CD14-positive monocyte (primary cell): ENCODE results near the gene ALAD. TPM values are rescaled to one million over a fixed set of nuclear protein-coding genes. Genes with fewer than 3 reads are reported as not detected.
A peak's percentile ranks its signal among the peaks of the same experiment; 100 is the strongest.

Experiments
- DNase-seq, 3 donors: peaks; one replicate each; pipeline ENCODE4 v3.0.0-alpha.2; 2011 to 2022
- H2AFZ ChIP-seq: 2 replicates; pipeline ENCODE4 v1.6.0; 2012; ENCODE audit warnings: mild to moderate bottlenecking, low read depth, low read length, inconsistent platforms; ENCODE audit not compliant: insufficient read depth, poor library complexity, severe bottlenecking
- H3K27ac ChIP-seq, 2 donors: 1 replicate in 1 of 2; 2 replicates in 1 of 2; pipeline ENCODE4 v1.5.1; 2012 to 2013; ENCODE audit warnings: low read length in 2 of 2, control low read depth in 1 of 2, inconsistent platforms in 1 of 2, low read depth in 1 of 2, mild to moderate bottlenecking in 1 of 2
- H3K27me3 ChIP-seq, 2 donors: one replicate each; pipeline versions ENCODE4 v1.6.0 to v1.6.1; 2011 to 2013; ENCODE audit warnings: low read length in 2 of 2; ENCODE audit not compliant: control insufficient read depth in 2 of 2, insufficient read depth in 2 of 2
- H3K36me3 ChIP-seq, 2 donors: replicated peaks in 1 of 2; 1 replicate in 1 of 2; 2 replicates in 1 of 2; pipeline versions ENCODE4 v1.5.1 to v1.6.1; 2012 to 2013; ENCODE audit warnings: low read length in 2 of 2, control low read depth in 1 of 2, inconsistent platforms in 1 of 2, mild to moderate bottlenecking in 1 of 2; ENCODE audit not compliant: insufficient read depth in 2 of 2, control insufficient read depth in 1 of 2
- H3K4me1 ChIP-seq, 2 donors: 1 replicate in 1 of 2; 2 replicates in 1 of 2; pipeline versions ENCODE4 v1.5.1 to v1.6.1; 2012 to 2013; ENCODE audit warnings: low read length in 2 of 2, control low read depth in 1 of 2, inconsistent platforms in 1 of 2, mild to moderate bottlenecking in 1 of 2, moderate library complexity in 1 of 2; ENCODE audit not compliant: insufficient read depth in 2 of 2, control insufficient read depth in 1 of 2
- H3K4me2 ChIP-seq: replicated peaks from 2 replicates; pipeline ENCODE3; 2012; ENCODE audit warnings: low read length, moderate library complexity, mild to moderate bottlenecking; ENCODE audit not compliant: poor library complexity, severe bottlenecking; ENCODE audit errors: extremely low read depth
- H3K4me3 ChIP-seq, 3 experiments: fragments of 200-600 bp in 1 of 3; sonication (generic) in 1 of 3; replicated peaks in 1 of 3; 1 replicate in 2 of 3; 2 replicates in 1 of 3; pipeline ENCODE4 v1.5.1; 2011 to 2013; ENCODE audit warnings: low read length in 3 of 3, mild to moderate bottlenecking in 3 of 3, control low read depth in 2 of 3, low read depth in 2 of 3, inconsistent platforms in 1 of 3, moderate library complexity in 1 of 3
- H3K79me2 ChIP-seq: 2 replicates; pipeline ENCODE4 v1.6.0; 2012; ENCODE audit warnings: mild to moderate bottlenecking, control low read depth, inconsistent platforms, low read length, moderate library complexity; ENCODE audit not compliant: insufficient read depth
- H3K9ac ChIP-seq: 2 replicates; pipeline ENCODE4 v1.6.0; 2017; ENCODE audit warnings: low read length, mild to moderate bottlenecking; ENCODE audit not compliant: insufficient read depth, poor library complexity, severe bottlenecking
- H3K9me3 ChIP-seq, 2 donors: replicated peaks in 1 of 2; 1 replicate in 1 of 2; 2 replicates in 1 of 2; pipeline versions ENCODE4 v1.5.1 to v1.6.1; 2012 to 2013; ENCODE audit warnings: low read length in 2 of 2, control low read depth in 1 of 2; ENCODE audit not compliant: control insufficient read depth in 1 of 2, insufficient read depth in 1 of 2
- H4K20me1 ChIP-seq: 2 replicates; pipeline ENCODE4 v1.6.0; 2012; ENCODE audit warnings: mild to moderate bottlenecking, low read length, control low read depth, moderate library complexity; ENCODE audit not compliant: insufficient read depth
- H3K27ac Mint-ChIP-seq, 7 donors: one replicate each; pipeline ENCODE4 v1.8.0; 2020; ENCODE audit warnings: mild to moderate bottlenecking in 7 of 7, mixed read lengths in 7 of 7, moderate library complexity in 6 of 7, inconsistent platforms in 2 of 7
- H3K27me3 Mint-ChIP-seq, 3 donors: one replicate each; pipeline ENCODE4 v1.8.0; 2021 to 2022; ENCODE audit warnings: low read depth in 3 of 3, mild to moderate bottlenecking in 3 of 3, mixed read lengths in 3 of 3, moderate library complexity in 3 of 3, inconsistent platforms in 1 of 3
- H3K36me3 Mint-ChIP-seq, 2 donors: one replicate each; pipeline ENCODE4 v1.8.0; 2020; ENCODE audit warnings: mixed read lengths in 2 of 2, inconsistent platforms in 1 of 2, mild to moderate bottlenecking in 1 of 2
- H3K4me1 Mint-ChIP-seq: one replicate; pipeline ENCODE4 v1.8.0; 2020; ENCODE audit warnings: mild to moderate bottlenecking, mixed read lengths
- H3K4me3 Mint-ChIP-seq, 2 donors: one replicate each; pipeline ENCODE4 v1.8.0; 2020; ENCODE audit warnings: mild to moderate bottlenecking in 2 of 2, mixed read lengths in 2 of 2, moderate library complexity in 1 of 2
- H3K9me3 Mint-ChIP-seq, 7 donors: one replicate each; pipeline ENCODE4 v1.8.0; 2020 to 2022; ENCODE audit warnings: mixed read lengths in 7 of 7, mild to moderate bottlenecking in 6 of 7, moderate library complexity in 6 of 7, inconsistent platforms in 2 of 7
- WGBS: methylation state at CpG from one replicate; pipeline ENCODE4 v1.1.5; 2013; ENCODE audit warnings: missing lambda C conversion rate; ENCODE audit not compliant: insufficient coverage; 5-methylcytosine and 5-hydroxymethylcytosine counted together
- intact Hi-C, 2 donors: fragments of 100-400 bp; cut with micrococcal nuclease; formaldehyde crosslinking; loops; one replicate each; pipeline versions ENCODE4 v1.15.0 to v1.15.1; 2023
- polyA plus RNA-seq, 3 donors: library from polyadenylated mRNA; depleted of rRNA in 1 of 3; unstranded in 2 of 3; stranded (reverse) in 1 of 3; fragments of 300-500 nt in 2 of 3; fragments of >200 nt in 1 of 3; fragmentation: Illumina TruSeq in 2 of 3; gene quantifications; 1 replicate in 2 of 3; 2 replicates in 1 of 3; pipeline ENCODE4 v1.2.3, GENCODE V29; 2012 to 2021
- TF ChIP-seq, protein P1 (sequence below): fragments of 200-600 bp; IDR thresholded peaks from one replicate; pipeline ENCODE4 v1.8.0; 2022; ENCODE audit warnings: antibody characterized with exemption, mild to moderate bottlenecking

ALAD gene
- polyA plus RNA-seq, 3 donors = 17.1 to 24.6 (median 20.9) TPM

DNA sequence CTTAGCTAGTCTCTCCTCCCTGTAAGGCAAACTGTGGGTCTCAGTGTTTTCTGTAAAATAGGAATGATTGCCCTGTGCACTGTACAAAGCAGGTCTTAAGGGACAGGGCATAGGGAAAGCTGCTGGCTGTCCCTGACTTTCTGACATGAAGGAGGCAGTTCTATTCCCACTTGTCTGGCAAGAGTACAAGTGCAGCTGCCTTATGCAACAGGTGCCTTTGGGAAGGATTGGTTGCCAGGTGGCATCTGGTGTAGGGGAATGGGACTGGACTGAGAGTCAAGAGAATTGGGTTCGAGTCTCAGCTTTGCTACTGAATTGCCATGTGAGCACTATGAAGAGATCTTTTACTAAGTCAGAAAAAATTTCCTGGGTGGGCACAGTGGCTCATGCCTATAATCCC, 41.7 kb downstream of the ALAD start:
- 100% methylated on average over 1 of the region's 1 CpG for WGBS
- peaks cover 0 to 2% (median 0%) of the 10 kb centered on the region in 3 donors for H3K27me3 Mint-ChIP-seq
- Histone ChIP-seq H3K79me2 (no peaks in the 10 kb centered on the region), H3K4me2 (no peak overlapping the region), H3K4me3 (no peak overlapping the region), H3K4me1 (no peaks in the 10 kb centered on the region), H3K36me3 (no peaks in the 10 kb centered on the region), H3K9ac (no peak overlapping the region), H4K20me1 (no peaks in the 10 kb centered on the region), H3K27ac (no peak overlapping the region), H3K9me3 (no peaks in the 10 kb centered on the region), H2AFZ (no peak overlapping the region), H3K27me3 (no peaks in the 10 kb centered on the region)
- H3K4me3 Mint-ChIP-seq = no peak overlapping the region
- no peaks in the 10 kb centered on the region for H3K36me3 Mint-ChIP-seq
- no peak overlapping the region for H3K27ac Mint-ChIP-seq
- DNase-seq = no peak
- H3K9me3 Mint-ChIP-seq = no peaks in the 10 kb centered on the region
- no peaks in the 10 kb centered on the region for H3K4me1 Mint-ChIP-seq
- intact Hi-C loops = no loop called here
- TF ChIP-seq, protein P1, sequence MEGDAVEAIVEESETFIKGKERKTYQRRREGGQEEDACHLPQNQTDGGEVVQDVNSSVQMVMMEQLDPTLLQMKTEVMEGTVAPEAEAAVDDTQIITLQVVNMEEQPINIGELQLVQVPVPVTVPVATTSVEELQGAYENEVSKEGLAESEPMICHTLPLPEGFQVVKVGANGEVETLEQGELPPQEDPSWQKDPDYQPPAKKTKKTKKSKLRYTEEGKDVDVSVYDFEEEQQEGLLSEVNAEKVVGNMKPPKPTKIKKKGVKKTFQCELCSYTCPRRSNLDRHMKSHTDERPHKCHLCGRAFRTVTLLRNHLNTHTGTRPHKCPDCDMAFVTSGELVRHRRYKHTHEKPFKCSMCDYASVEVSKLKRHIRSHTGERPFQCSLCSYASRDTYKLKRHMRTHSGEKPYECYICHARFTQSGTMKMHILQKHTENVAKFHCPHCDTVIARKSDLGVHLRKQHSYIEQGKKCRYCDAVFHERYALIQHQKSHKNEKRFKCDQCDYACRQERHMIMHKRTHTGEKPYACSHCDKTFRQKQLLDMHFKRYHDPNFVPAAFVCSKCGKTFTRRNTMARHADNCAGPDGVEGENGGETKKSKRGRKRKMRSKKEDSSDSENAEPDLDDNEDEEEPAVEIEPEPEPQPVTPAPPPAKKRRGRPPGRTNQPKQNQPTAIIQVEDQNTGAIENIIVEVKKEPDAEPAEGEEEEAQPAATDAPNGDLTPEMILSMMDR = no peak

DNA sequence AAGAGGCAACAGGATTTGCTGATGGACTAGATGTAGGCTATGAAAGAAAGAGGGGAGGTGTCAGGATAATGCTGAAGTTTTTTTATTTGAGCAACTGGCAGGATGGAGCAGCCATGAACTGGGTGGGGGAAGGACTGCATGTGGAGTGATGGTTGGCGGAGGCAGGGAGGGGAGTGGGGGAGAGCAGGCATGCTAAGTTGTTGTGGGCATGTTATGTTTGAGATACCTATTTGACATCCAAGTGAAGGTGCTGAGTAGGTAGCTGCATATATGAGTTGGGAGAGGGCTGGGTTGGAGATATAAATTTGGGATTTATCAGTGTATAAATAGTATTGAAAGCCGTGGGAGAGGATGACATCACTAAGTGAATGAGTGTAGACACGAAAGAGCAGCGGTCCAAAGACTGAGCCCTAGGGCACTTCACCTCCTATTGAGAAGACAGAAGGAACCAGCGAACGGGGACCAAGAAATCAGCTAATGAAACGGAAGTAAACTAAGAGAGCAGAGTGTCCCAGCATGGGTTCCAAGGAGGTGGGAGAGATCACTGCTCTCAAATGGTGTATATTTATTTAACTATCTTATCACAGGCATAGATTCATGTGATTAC, 44.3 kb downstream of the ALAD start:
- H3K4me3 Mint-ChIP-seq = no peak overlapping the region

More for the DNA sequence above, 44.3 kb downstream of the ALAD start:
- Mint-ChIP-seq H3K27ac (peak overlapping the region in 1 of 7 donors; percentile 32), H3K4me1 (peaks cover 7% of the 10 kb centered on the region), H3K36me3 (no peaks in the 10 kb centered on the region), H3K9me3 (no peaks in the 10 kb centered on the region), H3K27me3 (peaks cover 0 to 2% (median 2%) of the 10 kb centered on the region in 3 donors)
- Histone ChIP-seq H3K27ac (no peak overlapping the region), H3K4me3 (no peak overlapping the region), H3K27me3 (no peaks in the 10 kb centered on the region), H3K4me2 (no peak overlapping the region), H3K4me1 (no peaks in the 10 kb centered on the region), H3K36me3 (no peaks in the 10 kb centered on the region), H3K9ac (no peak overlapping the region), H3K79me2 (no peaks in the 10 kb centered on the region), H2AFZ (no peak overlapping the region), H4K20me1 (no peaks in the 10 kb centered on the region), H3K9me3 (no peaks in the 10 kb centered on the region)
- WGBS = 94% methylated on average over 4 of the region's 7 CpGs
- no peak for DNase-seq
- TF ChIP-seq, protein P1 = no peak
- intact Hi-C loops = no loop called here
